Aorta (tissue), 5 donors: Measurements from ENCODE around the gene KCNC4. TPM values are rescaled to one million over a fixed set of nuclear protein-coding genes. Genes with fewer than 3 reads are reported as not detected.

ENCODE experiments used
- ATAC-seq: fragments of 200-7000 bp; cut with Tn5 transposase; one replicate; pipeline ENCODE4 v1.9.1; 2022; ENCODE audit warnings: moderate library complexity; ENCODE audit not compliant: low FRiP score
- DNase-seq, 2 donors: peaks; one replicate each; pipeline ENCODE4 v3.0.0-alpha.2; 2020
- H3K27ac ChIP-seq, 2 donors: one replicate each; pipeline ENCODE4 v1.5.1; 2013; ENCODE audit warnings: low read length in 2 of 2, mild to moderate bottlenecking in 2 of 2, moderate library complexity in 2 of 2, control low read depth in 1 of 2, inconsistent platforms in 1 of 2, low read depth in 1 of 2
- H3K27me3 ChIP-seq, 2 donors: one replicate each; pipeline ENCODE4 v1.6.1; 2013; ENCODE audit warnings: control low read depth in 1 of 2, low read length in 1 of 2, mild to moderate bottlenecking in 1 of 2, moderate library complexity in 1 of 2; ENCODE audit not compliant: insufficient read depth in 2 of 2, control insufficient read depth in 1 of 2
- H3K36me3 ChIP-seq, 2 donors: one replicate each; pipeline ENCODE4 v1.6.1; 2013; ENCODE audit warnings: control low read depth in 1 of 2, low read length in 1 of 2, mild to moderate bottlenecking in 1 of 2; ENCODE audit not compliant: insufficient read depth in 2 of 2, control insufficient read depth in 1 of 2
- H3K4me1 ChIP-seq, 2 donors: one replicate each; pipeline ENCODE4 v1.6.1; 2013; ENCODE audit warnings: low read length in 2 of 2, control low read depth in 1 of 2, mild to moderate bottlenecking in 1 of 2, moderate library complexity in 1 of 2; ENCODE audit not compliant: insufficient read depth in 2 of 2, control insufficient read depth in 1 of 2
- H3K4me3 ChIP-seq, 2 donors: one replicate each; pipeline ENCODE4 v1.5.1; 2013; ENCODE audit warnings: low read length in 2 of 2, control low read depth in 1 of 2, mild to moderate bottlenecking in 1 of 2
- H3K9me3 ChIP-seq: one replicate; pipeline ENCODE4 v1.6.1; 2013; ENCODE audit warnings: mild to moderate bottlenecking, low read length; ENCODE audit not compliant: control insufficient read depth
- WGBS, 2 donors: extraction: QIAGEN DNeasy Blood & Tissue Kit; methylation state at CpG; one replicate each; pipeline ENCODE4 v1.1.7; 2013; 5-methylcytosine and 5-hydroxymethylcytosine counted together
- intact Hi-C, 2 donors: fragments of 100-400 bp; cut with DNase I; formaldehyde crosslinking; loops; one replicate each; pipeline versions ENCODE4 v1.14.2 to v1.15.0; 2022
- polyA plus RNA-seq, 2 donors: library from polyadenylated mRNA; stranded (reverse); fragments of 200-250 nt; gene quantifications; one replicate each; pipeline ENCODE4 v1.2.3, GENCODE V29; 2013
- total RNA-seq, 2 donors: library from RNA; stranded (reverse); fragmentation: NEBNext Ultra II Directional; extraction: Animal tissue kit (Norgen Biotek cat#: 25700); gene quantifications; one replicate each; pipeline ENCODE4 v1.2.1, GENCODE V29; 2021
- donor health status: healthy with polysubstance abuse.
- donor health status: Bipolar disorder and iron deficiency.
- donor health status: DM: no; HTN: no; CAD: no.
- donor health status: DM: no; HTN: no; CAD: no.
- donor health status: DM: yes; HTN: yes; CAD: no.

Gene KCNC4
- total and polyA plus RNA-seq, 4 donors, result 0.75 to 22.6 (median 11.5) TPM

DNA sequence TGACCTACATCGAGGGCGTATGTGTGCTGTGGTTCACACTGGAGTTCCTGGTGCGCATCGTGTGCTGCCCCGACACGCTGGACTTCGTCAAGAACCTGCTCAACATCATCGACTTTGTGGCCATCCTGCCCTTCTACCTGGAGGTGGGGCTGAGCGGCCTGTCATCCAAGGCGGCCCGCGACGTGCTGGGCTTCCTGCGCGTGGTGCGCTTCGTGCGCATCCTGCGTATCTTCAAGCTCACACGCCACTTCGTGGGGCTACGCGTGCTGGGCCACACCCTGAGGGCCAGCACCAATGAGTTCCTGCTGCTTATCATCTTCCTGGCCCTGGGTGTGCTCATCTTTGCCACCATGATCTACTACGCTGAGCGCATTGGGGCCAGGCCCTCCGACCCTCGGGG is 13.0 kb downstream of the KCNC4 start:
- H3K9me3 ChIP-seq, result no peaks in the 10 kb centered on the region
- H3K4me3 ChIP-seq, result no peak overlapping the region
- H3K27me3 ChIP-seq, result no peaks in the 10 kb centered on the region
- H3K36me3 ChIP-seq, result peaks cover 0 to 4% of the 10 kb centered on the region in 2 donors
- no peak overlapping the region for H3K27ac ChIP-seq
- no peak for ATAC-seq
- H3K4me1 ChIP-seq, result no peaks in the 10 kb centered on the region
- intact Hi-C loops, result no loop called here
- WGBS, 2 donors, result 96 to 97% methylated on average over 27 of the region's 27 CpGs
- no peak for DNase-seq

DNA sequence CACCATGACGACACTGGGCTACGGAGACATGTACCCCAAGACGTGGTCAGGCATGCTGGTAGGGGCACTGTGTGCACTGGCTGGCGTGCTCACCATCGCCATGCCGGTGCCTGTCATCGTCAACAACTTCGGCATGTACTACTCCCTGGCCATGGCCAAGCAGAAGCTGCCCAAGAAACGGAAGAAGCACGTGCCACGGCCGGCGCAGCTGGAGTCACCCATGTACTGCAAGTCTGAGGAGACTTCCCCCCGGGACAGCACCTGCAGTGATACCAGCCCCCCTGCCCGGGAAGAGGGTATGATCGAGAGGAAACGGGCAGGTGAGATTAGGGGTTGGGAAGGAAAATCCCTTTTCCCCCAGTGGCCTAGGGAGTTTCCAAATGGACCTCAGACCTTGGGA is 13.5 kb downstream of the KCNC4 start:
- Histone ChIP-seq H3K27ac (no peak overlapping the region), H3K9me3 (no peaks in the 10 kb centered on the region), H3K4me3 (no peak overlapping the region), H3K4me1 (no peaks in the 10 kb centered on the region), H3K36me3 (peaks cover 0 to 4% of the 10 kb centered on the region in 2 donors), H3K27me3 (no peaks in the 10 kb centered on the region)
- ATAC-seq (no peak), DNase-seq (no peak)
- 95 to 96% methylated on average over 17 of the region's 17 CpGs for WGBS, 2 donors
- intact Hi-C loops, result no loop called here

GRCh38 chr1:110224240-110224995 is 14.3 kb downstream of the KCNC4 start:
- DNase-seq (no peak), ATAC-seq (no peak)
- H3K27ac ChIP-seq, result no peak overlapping the region
- peaks cover 0 to 4% of the 10 kb centered on the region in 2 donors for H3K36me3 ChIP-seq
- no peak overlapping the region for H3K4me3 ChIP-seq
- intact Hi-C loops, result no loop called here
- H3K27me3 ChIP-seq, result no peaks in the 10 kb centered on the region
- 69% methylated on average over 8 of the region's 8 CpGs for WGBS, 2 donors
- no peaks in the 10 kb centered on the region for H3K9me3 ChIP-seq
- H3K4me1 ChIP-seq, result no peaks in the 10 kb centered on the region

- Histone ChIP-seq H3K27me3 (no peaks in the 10 kb centered on the region), H3K4me1 (no peaks in the 10 kb centered on the region), H3K36me3 (peaks cover 0 to 4% of the 10 kb centered on the region in 2 donors), H3K9me3 (no peaks in the 10 kb centered on the region), H3K4me3 (no peak overlapping the region), H3K27ac (no peak overlapping the region)
- 72 to 79% methylated on average over 7 of the region's 7 CpGs for WGBS, 2 donors
- DNase-seq (no peak), ATAC-seq (no peak)
- intact Hi-C loops, result no loop called here
Measured at GRCh38 chr1:110225212-110225611, 15.1 kb downstream of the KCNC4 start.

DNA sequence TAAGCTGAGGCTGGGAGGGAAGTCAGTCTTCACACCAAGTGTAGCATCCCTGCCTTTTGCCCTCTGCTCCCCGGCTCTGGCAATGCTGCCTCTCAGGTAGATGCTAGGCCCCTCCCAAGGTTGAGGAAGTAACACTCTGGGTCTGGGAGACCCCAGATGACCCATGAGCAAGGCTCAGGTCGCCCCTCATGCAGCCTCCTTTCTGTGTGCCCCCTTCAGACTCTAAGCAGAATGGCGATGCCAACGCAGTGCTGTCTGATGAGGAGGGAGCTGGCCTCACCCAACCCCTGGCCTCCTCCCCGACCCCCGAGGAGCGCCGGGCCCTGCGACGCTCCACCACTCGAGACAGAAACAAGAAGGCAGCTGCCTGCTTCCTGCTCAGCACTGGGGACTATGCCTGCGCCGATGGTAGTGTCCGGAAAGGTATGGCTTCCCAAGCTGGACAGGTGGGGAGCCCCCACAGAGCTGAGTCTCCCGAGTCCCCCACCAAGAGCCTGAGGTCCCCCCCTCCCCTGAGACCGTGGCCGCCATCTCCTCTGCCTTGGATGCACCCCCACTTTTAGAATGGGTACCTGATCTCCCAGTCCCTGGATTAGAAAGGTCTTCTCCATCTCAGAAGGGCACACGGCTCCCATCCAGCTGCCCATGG is 15.8 kb downstream of the KCNC4 start:
- WGBS, 2 donors, result 90 to 95% methylated on average over 18 of the region's 18 CpGs
- DNase-seq (no peak), ATAC-seq (no peak)
- H3K27me3 ChIP-seq, result no peaks in the 10 kb centered on the region
- H3K4me1 ChIP-seq, result no peaks in the 10 kb centered on the region
- H3K9me3 ChIP-seq, result no peaks in the 10 kb centered on the region
- H3K27ac ChIP-seq, result no peak overlapping the region
- intact Hi-C loops, result no loop called here
- H3K4me3 ChIP-seq, result no peak overlapping the region
- peaks cover 0 to 4% of the 10 kb centered on the region in 2 donors for H3K36me3 ChIP-seq

DNA sequence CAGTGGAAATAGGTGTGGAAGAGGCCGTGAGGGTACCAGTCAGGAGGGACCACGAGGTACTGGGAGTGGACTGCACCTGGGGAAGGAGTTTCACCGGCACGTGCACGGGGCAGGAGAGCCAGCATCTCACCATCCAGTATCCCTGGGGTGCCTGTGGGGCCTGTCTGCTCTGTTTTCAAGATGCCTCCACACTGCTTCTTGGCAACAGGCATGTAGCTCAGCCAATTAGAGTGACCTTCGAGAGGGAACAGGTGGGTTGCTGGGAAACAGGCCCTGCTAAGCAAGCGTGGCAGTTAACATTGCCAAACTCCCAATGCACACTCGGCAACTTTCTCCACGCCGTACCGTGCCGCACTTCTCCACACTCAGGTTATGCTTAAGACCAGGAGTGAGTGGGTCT is 17.7 kb downstream of the KCNC4 start:
- Histone ChIP-seq H3K4me3 (no peak overlapping the region), H3K36me3 (peaks cover 0 to 4% of the 10 kb centered on the region in 2 donors), H3K27me3 (no peaks in the 10 kb centered on the region), H3K4me1 (no peaks in the 10 kb centered on the region), H3K9me3 (no peaks in the 10 kb centered on the region), H3K27ac (no peak overlapping the region)
- 93 to 95% methylated on average over 12 of the region's 12 CpGs for WGBS, 2 donors
- ATAC-seq, result no peak
- intact Hi-C loops, result no loop called here
- DNase-seq, result no peak

DNA sequence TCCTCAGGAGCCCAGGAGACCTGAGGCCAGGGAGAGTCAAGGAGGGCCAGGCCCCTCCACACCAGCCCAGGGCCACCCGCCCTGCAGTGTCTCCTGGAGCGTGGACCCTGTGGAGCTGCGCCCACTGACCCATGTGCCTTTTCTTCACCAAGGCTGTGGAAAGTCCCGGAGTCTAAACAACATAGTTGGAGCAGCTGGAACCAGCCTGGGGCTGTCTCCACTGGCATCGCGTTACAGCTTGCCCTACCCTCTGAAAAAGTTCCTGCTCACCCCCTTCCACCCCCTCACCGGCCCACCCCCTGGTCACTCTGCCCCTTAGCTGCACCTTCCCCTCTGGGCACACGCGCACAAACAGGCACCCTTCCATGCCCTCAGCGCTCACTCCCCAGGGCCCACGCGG is 18.3 kb downstream of the KCNC4 start:
- no peaks in the 10 kb centered on the region for H3K4me1 ChIP-seq
- no peak for ATAC-seq
- no peaks in the 10 kb centered on the region for H3K27me3 ChIP-seq
- H3K4me3 ChIP-seq, result no peak overlapping the region
- H3K36me3 ChIP-seq, result peaks cover 0 to 2% of the 10 kb centered on the region in 2 donors
- no peaks in the 10 kb centered on the region for H3K9me3 ChIP-seq
- intact Hi-C loops, result no loop called here
- WGBS, 2 donors, result 88 to 90% methylated on average over 12 of the region's 12 CpGs
- no peak overlapping the region for H3K27ac ChIP-seq
- DNase-seq, result no peak

- intact Hi-C loops, result no loop called here
- no peaks in the 10 kb centered on the region for H3K4me1 ChIP-seq
- H3K27ac ChIP-seq, result no peak overlapping the region
- no peaks in the 10 kb centered on the region for H3K27me3 ChIP-seq
- H3K36me3 ChIP-seq, result no peaks in the 10 kb centered on the region
- DNase-seq, result no peak
- no peak overlapping the region for H3K4me3 ChIP-seq
- WGBS, 2 donors, result 91 to 93% methylated on average over 9 of the region's 9 CpGs
- no peak for ATAC-seq
- no peaks in the 10 kb centered on the region for H3K9me3 ChIP-seq
Measured at GRCh38 chr1:110228869-110229268, 18.8 kb downstream of the KCNC4 start.
